NOMO-1 treated with dmso at 0.1 percent for 144 hours (cell line): ENCODE measurements around the gene TEN1.

Experiments used
- DNase-seq: peaks from one replicate; lab custom pipeline; 2025; ENCODE audit not compliant: unreplicated experiment; lab: John Stamatoyannopoulos, UW

TEN1 gene

GRCh38 chr17:76005263-76006149 is 26.5 kb downstream of the TEN1 start:
- DNase-seq: peak; percentile 21

GRCh38 chr17:76007131-76007849 is 28.2 kb downstream of the TEN1 start:
- DNase-seq: no peak

- DNase-seq: no peak
These were observed 28.8 kb downstream of the TEN1 start for GRCh38 chr17:76007850-76008165.

- DNase-seq: no peak
These were observed 29.2 kb downstream of the TEN1 start for GRCh38 chr17:76008208-76008607.

GRCh38 chr17:76008630-76009425 is 29.8 kb downstream of the TEN1 start:
- no peak for DNase-seq

- no peak for DNase-seq
These were observed 30.4 kb downstream of the TEN1 start for GRCh38 chr17:76009447-76009846.

- DNase-seq: no peak
These were observed 31.1 kb downstream of the TEN1 start for GRCh38 chr17:76009969-76010661.

- no peak for DNase-seq
These were observed 32.9 kb downstream of the TEN1 start for GRCh38 chr17:76011951-76012350.

- no peak for DNase-seq
These were observed 34.4 kb downstream of the TEN1 start for GRCh38 chr17:76013377-76013932.

- DNase-seq: peak; percentile 45
These were observed 35.3 kb downstream of the TEN1 start for GRCh38 chr17:76014100-76014924.

GRCh38 chr17:76014925-76015261 is 35.9 kb downstream of the TEN1 start:
- no peak for DNase-seq

- no peak for DNase-seq
These were observed 38.7 kb downstream of the TEN1 start for GRCh38 chr17:76017481-76018339.

GRCh38 chr17:76018340-76018680 is 39.3 kb downstream of the TEN1 start:
- no peak for DNase-seq

- DNase-seq: no peak
These were observed 39.8 kb downstream of the TEN1 start for GRCh38 chr17:76018801-76019200.

- no peak for DNase-seq
These were observed 40.9 kb downstream of the TEN1 start for GRCh38 chr17:76019833-76020467.

GRCh38 chr17:76022285-76022684 is 43.2 kb downstream of the TEN1 start:
- no peak for DNase-seq

- no peak for DNase-seq
These were observed 44.2 kb downstream of the TEN1 start for GRCh38 chr17:76022973-76023899.

- DNase-seq: no peak
These were observed 44.8 kb downstream of the TEN1 start for GRCh38 chr17:76023900-76024237.
